OCI-LY7 (cell line): ENCODE results near the gene CFAP57. TPM values are rescaled to one million over a fixed set of nuclear protein-coding genes. Genes with fewer than 3 reads are reported as not detected.

ENCODE experiments used
- BruUV-seq: library from RNA; stranded (reverse); fragments of 400-500 nt; replicated peaks from 2 replicates; lab custom pipeline; 2021; lab: Mats Ljungman, UMichigan
- CTCF ChIA-PET: fragments of 300-600 bp; sonication (Branson Sonifier 250); formaldehyde crosslinking; loops from one replicate; lab custom pipeline; 2022; ENCODE audit warnings: antibody characterized with exemption; ENCODE audit not compliant: unreplicated experiment; lab: Charles Lee
- POLR2A ChIA-PET: fragments of 300-600 bp; sonication (Branson Sonifier 250); formaldehyde crosslinking; loops from one replicate; lab custom pipeline; 2022; ENCODE audit warnings: antibody characterized with exemption; lab: Charles Lee
- DNase-seq: peaks from one replicate; pipeline ENCODE4 v3.0.0-alpha.2; 2015; ENCODE audit warnings: low spot score
- H2AFZ ChIP-seq: fragments of 200-600 bp; sonication (generic), shearing (Covaris generic); 2 replicates; pipeline ENCODE4 v1.6.1; 2014; ENCODE audit warnings: mild to moderate bottlenecking, antibody characterized with exemption, low read length, moderate library complexity
- H3K27ac ChIP-seq: fragments of 200-600 bp; sonication (generic); 2 replicates; pipeline ENCODE4 v1.5.1; 2014; ENCODE audit warnings: mixed run types, low read depth, mild to moderate bottlenecking, moderate library complexity, low read length, inconsistent platforms; ENCODE audit not compliant: poor library complexity, severe bottlenecking
- H3K36me3 ChIP-seq: fragments of 200-600 bp; sonication (generic); 2 replicates; pipeline ENCODE4 v1.6.1; 2014; ENCODE audit warnings: mild to moderate bottlenecking, antibody characterized with exemption, low read length, moderate library complexity, mixed read lengths; ENCODE audit not compliant: insufficient read depth
- H3K4me1 ChIP-seq: fragments of 200-600 bp; sonication (generic); 2 replicates; pipeline ENCODE4 v1.5.1; 2014; ENCODE audit warnings: mild to moderate bottlenecking, low read length; ENCODE audit not compliant: insufficient read depth, poor library complexity, severe bottlenecking
- H3K4me2 ChIP-seq: fragments of 200-600 bp; sonication (generic); 2 replicates; pipeline ENCODE4 v1.6.1; 2014; ENCODE audit warnings: mild to moderate bottlenecking, low read length
- H3K4me3 ChIP-seq: fragments of 200-600 bp; sonication (generic); 2 replicates; pipeline ENCODE4 v1.5.1; 2014; ENCODE audit warnings: mild to moderate bottlenecking, low read depth, low read length; ENCODE audit not compliant: poor library complexity, severe bottlenecking
- H3K79me2 ChIP-seq: fragments of 200-600 bp; sonication (generic); 2 replicates; pipeline ENCODE4 v1.6.1; 2016; ENCODE audit warnings: low read depth, mild to moderate bottlenecking, low read length, moderate library complexity, mixed read lengths; ENCODE audit not compliant: insufficient read depth
- H3K9me2 ChIP-seq: fragments of 200-600 bp; sonication (generic); 2 replicates; pipeline ENCODE4 v1.6.1; 2016; ENCODE audit warnings: mild to moderate bottlenecking, low read length, mixed read lengths; ENCODE audit not compliant: insufficient read depth
- H3K9me3 ChIP-seq: fragments of 200-600 bp; sonication (generic); 2 replicates; pipeline ENCODE4 v1.6.1; 2014; ENCODE audit warnings: mild to moderate bottlenecking, mixed run types, low read length, mixed read lengths
- H4K20me1 ChIP-seq: fragments of 200-600 bp; sonication (generic); 2 replicates; pipeline ENCODE4 v1.6.1; 2014; ENCODE audit warnings: mild to moderate bottlenecking, antibody characterized with exemption, low read length, moderate library complexity, mixed read lengths; ENCODE audit not compliant: insufficient read depth
- EZH2phosphoT487 ChIP-seq: fragments of 200-600 bp; sonication (generic); IDR thresholded peaks from 2 replicates; pipeline ENCODE4 v1.6.1; 2018; ENCODE audit warnings: low read depth, borderline replicate concordance, mild to moderate bottlenecking, mixed run types, antibody characterized with exemption, low read length, moderate library complexity, mixed read lengths
- intact Hi-C: fragments of 100-400 bp; cut with micrococcal nuclease; formaldehyde crosslinking; loops from one replicate; pipeline ENCODE4 v1.10.0; 2022; ENCODE audit not compliant: unreplicated experiment
- total RNA-seq, 2 experiments: library from RNA; depleted of rRNA in 1 of 2; stranded (reverse); fragments of >200 nt in 1 of 2; shearing (Covaris generic) in 1 of 2; gene quantifications; 2 replicates each; pipeline ENCODE4 v1.2.3, GENCODE V29; 2014 to 2022
- TF ChIP-seq, protein P1 (sequence below): fragments of 200-600 bp; sonication (generic); conservative IDR thresholded peaks from 2 replicates; pipeline ENCODE4 v1.5.1; 2014; ENCODE audit warnings: mild to moderate bottlenecking, antibody characterized with exemption, low read length, moderate library complexity, mixed read lengths

The CFAP57 gene
- total RNA-seq, 2 experiments from 2014 or later: 0.17 TPM; not detected in 1

DNA sequence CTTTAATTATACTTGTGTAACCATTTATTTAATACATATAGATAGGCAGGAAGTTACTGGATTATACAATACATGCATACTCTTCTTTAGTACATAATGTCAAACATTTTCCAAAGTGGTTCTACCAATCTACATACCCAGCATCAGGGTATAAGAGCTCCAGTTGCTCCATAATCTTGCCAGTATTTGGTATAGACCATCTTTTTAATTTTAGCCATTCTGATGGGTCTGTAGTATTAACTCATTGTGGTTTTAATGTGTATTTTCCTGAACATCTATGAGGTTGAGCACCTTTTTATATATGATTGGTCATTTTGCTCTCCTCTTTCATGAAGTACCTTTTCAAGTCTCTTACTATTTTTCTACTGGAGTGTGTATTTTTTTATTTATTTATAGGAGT is 32.1 kb upstream of the CFAP57 start:
- CTCF ChIA-PET: no interaction called here

GRCh38 chr1:43140583-43140982 is 31.5 kb upstream of the CFAP57 start:
- Histone ChIP-seq H3K4me2 (no peak overlapping the region), H4K20me1 (no peaks in the 10 kb centered on the region), H3K9me3 (no peaks in the 10 kb centered on the region), H3K9me2 (no peaks in the 10 kb centered on the region), H3K36me3 (no peaks in the 10 kb centered on the region), H3K4me1 (no peaks in the 10 kb centered on the region), H3K4me3 (no peak overlapping the region), H2AFZ (no peak overlapping the region), H3K79me2 (no peaks in the 10 kb centered on the region), H3K27ac (no peak overlapping the region)
- intact Hi-C loops: no loop called here
- no peak for DNase-seq
- BruUV-seq: no TSS peak
- no peak for TF ChIP-seq EZH2phosphoT487
- TF ChIP-seq, protein P1, sequence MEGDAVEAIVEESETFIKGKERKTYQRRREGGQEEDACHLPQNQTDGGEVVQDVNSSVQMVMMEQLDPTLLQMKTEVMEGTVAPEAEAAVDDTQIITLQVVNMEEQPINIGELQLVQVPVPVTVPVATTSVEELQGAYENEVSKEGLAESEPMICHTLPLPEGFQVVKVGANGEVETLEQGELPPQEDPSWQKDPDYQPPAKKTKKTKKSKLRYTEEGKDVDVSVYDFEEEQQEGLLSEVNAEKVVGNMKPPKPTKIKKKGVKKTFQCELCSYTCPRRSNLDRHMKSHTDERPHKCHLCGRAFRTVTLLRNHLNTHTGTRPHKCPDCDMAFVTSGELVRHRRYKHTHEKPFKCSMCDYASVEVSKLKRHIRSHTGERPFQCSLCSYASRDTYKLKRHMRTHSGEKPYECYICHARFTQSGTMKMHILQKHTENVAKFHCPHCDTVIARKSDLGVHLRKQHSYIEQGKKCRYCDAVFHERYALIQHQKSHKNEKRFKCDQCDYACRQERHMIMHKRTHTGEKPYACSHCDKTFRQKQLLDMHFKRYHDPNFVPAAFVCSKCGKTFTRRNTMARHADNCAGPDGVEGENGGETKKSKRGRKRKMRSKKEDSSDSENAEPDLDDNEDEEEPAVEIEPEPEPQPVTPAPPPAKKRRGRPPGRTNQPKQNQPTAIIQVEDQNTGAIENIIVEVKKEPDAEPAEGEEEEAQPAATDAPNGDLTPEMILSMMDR: no peak
- CTCF ChIA-PET: no interaction called here
- POLR2A ChIA-PET: no interaction called here

More for the DNA sequence above, 32.1 kb upstream of the CFAP57 start:
- POLR2A ChIA-PET: no interaction called here
- no peak for DNase-seq
- Histone ChIP-seq H3K4me1 (no peaks in the 10 kb centered on the region), H3K27ac (no peak overlapping the region), H3K9me3 (no peaks in the 10 kb centered on the region), H3K79me2 (no peaks in the 10 kb centered on the region), H4K20me1 (no peaks in the 10 kb centered on the region), H3K4me2 (no peak overlapping the region), H3K36me3 (no peaks in the 10 kb centered on the region), H3K9me2 (no peaks in the 10 kb centered on the region), H3K4me3 (no peak overlapping the region), H2AFZ (no peak overlapping the region)
- no TSS peak for BruUV-seq
- no peak for TF ChIP-seq EZH2phosphoT487
- TF ChIP-seq, protein P1: no peak
- intact Hi-C loops: no loop called here

DNA sequence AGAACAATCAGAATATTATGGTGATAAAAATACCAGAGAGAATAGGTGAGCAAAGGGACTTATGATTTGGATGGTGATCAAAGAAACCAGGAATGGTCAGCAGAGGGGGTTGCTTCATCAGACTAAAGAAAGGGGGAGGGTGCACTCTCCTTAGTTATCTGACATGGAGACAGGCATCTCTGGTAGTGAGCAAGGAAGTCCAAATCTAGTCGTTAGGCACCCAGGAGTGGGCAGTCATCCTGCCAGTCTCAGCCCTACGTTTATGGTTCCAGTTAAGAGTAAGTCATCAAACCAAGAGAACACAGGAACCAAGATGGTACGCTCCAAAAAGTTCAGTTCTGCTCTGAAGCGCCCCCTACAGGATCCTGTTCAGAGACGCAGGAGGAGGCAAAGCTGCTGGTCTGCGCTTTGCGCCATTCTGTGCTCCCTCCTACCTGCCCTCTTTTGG is 28.7 kb upstream of the CFAP57 start:
- ChIA-PET POLR2A (no interaction called here), CTCF (no interaction called here)
- intact Hi-C loops: no loop called here
- TF ChIP-seq EZH2phosphoT487: no peak
- TF ChIP-seq, protein P1: peak; percentile 78
- H3K4me1 ChIP-seq: no peaks in the 10 kb centered on the region
- no peak overlapping the region for H2AFZ ChIP-seq
- no peaks in the 10 kb centered on the region for H3K36me3 ChIP-seq
- H3K4me2 ChIP-seq: no peak overlapping the region
- H4K20me1 ChIP-seq: no peaks in the 10 kb centered on the region
- no peaks in the 10 kb centered on the region for H3K9me2 ChIP-seq
- BruUV-seq: no TSS peak
- no peaks in the 10 kb centered on the region for H3K79me2 ChIP-seq
- H3K4me3 ChIP-seq: no peak overlapping the region
- H3K9me3 ChIP-seq: no peaks in the 10 kb centered on the region
- H3K27ac ChIP-seq: no peak overlapping the region
- DNase-seq: peak; percentile 22
